DMS153 (cell line): ENCODE results near the gene SFTA2.
"Not testable (repeated sequence)": the region's sequence is repeated elsewhere in the genome, so short reads cannot be mapped to it uniquely, and the experiment has no call there.

Experiments used
- DNase-seq: peaks from one replicate; lab custom pipeline; 2025; lab: John Stamatoyannopoulos, UW

SFTA2 gene

GRCh38 chr6:30912746-30913520 is 19.0 kb downstream of the SFTA2 start:
- no peak for DNase-seq

GRCh38 chr6:30910473-30910872 is 21.5 kb downstream of the SFTA2 start:
- not testable (repeated sequence) for DNase-seq

GRCh38 chr6:30908700-30909099 is 23.3 kb downstream of the SFTA2 start:
- no peak for DNase-seq

DNA sequence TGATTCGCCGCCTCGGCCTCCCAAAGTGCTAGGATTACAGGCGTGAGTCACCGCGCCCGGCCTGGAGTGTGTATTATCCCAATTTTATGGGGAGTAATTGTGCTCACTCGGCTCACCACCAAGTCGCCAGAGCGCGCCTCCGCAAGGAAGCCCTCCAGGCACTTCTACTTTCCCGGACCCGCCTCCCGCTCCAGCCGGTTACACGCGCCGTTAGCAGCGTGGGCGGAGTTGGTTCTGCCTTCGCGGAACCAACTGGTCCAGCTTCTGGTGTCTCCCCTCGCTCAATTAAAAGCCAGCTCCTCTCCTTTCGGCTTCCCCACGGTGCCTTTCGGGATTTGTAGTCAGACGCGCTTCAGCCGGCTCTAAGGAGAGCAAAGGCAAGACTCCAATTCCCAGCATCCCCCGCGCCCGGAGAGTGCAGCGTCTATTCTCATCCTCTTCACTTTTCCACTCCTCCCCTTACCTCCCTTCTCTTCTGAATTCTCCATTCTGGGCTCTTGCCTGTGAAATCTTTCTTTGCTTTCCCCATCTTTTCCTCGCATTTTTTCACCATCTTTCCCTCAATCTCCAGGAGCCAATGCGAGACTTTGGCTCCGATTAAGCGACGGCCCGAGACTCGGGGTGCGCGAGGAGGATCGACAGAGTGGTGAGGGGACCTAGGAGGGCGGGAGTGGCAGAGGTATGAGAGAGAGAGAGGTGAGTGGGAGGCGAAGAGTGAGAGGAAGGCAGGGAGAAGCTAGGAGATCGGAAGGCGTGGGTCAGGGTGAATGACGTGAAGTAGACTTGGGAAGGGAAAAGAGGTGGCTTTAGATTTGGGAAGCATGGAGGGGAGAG is 24.0 kb downstream of the SFTA2 start, which contains the start of gene GTF2H4:
TSS of gene GTF2H4 (plus strand) at position 450 of the 834 bp plus-strand sequence.
- DNase-seq = peak; percentile 96

- DNase-seq = not testable (repeated sequence)
Observed at GRCh38 chr6:30907290-30907757, 24.6 kb downstream of the SFTA2 start.

- no peak for DNase-seq
Observed at GRCh38 chr6:30903236-30903635, 28.7 kb downstream of the SFTA2 start.

- DNase-seq = no peak
Observed at GRCh38 chr6:30902709-30903108, 29.3 kb downstream of the SFTA2 start.

DNA sequence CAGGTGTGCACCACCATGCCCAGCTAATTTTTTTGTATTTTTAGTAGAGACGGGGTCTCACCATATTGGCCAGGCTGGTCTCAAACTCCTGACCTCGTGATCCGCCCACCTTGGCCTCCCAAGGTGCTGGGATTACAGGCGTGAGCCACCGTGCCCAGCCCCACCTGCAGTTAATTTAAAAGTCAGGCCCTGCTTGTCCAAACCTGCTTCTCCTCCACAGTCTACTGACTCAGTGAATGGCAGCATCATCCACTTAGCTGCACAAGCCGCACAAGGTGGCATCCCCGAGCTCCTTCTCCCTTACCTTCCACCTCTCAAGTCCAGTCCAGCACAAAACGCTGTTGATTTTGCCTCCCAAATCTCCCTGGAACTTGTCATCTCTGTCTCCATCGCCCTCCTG is 29.8 kb downstream of the SFTA2 start:
- DNase-seq = not testable (repeated sequence)

- DNase-seq = no peak
Observed at GRCh38 chr6:30901436-30901835, 30.5 kb downstream of the SFTA2 start.

DNA sequence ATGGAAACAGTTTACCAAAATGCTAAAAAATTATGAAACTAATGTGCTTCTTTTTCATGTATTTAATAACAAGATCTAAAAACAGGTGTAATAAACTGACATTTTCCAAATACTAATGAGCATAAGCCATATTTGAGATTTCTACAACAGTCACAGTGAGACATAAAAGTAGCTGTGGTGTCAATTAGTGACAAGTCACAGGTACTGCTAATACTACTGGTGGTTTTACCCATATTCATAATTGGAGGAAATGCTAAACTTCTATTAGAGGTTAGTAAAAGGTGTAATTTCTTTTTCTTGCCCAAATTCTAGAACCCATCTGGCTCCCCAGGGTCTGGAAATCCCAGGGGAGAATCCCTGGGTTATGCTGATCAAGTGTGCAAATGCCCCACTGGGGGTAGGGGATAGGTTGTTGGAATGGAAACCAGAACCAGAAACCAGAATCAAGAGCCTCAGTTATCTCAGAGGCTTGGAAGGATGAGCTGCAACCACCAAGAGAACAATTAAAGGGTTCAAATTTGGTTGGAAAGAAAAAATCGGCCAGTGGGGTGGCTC is 31.0 kb downstream of the SFTA2 start:
- no peak for DNase-seq

- DNase-seq = no peak
Observed at GRCh38 chr6:30898750-30899360, 33.1 kb downstream of the SFTA2 start.

DNA sequence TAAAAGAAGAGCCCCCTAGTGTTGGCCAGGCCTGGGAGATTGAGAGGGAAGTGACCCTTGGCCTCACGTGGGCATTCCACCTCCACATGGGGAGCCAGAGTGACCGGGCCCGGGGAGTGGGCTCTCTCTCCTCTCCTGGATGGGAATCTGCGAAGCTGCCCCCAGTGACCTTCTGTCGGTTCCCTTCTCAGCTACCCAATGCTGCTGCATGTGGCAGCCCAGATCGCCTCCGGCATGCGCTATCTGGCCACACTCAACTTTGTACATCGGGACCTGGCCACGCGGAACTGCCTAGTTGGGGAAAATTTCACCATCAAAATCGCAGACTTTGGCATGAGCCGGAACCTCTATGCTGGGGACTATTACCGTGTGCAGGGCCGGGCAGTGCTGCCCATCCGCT is 34.1 kb downstream of the SFTA2 start:
- no peak for DNase-seq

GRCh38 chr6:30896541-30896940 is 35.4 kb downstream of the SFTA2 start:
- DNase-seq = no peak

DNA sequence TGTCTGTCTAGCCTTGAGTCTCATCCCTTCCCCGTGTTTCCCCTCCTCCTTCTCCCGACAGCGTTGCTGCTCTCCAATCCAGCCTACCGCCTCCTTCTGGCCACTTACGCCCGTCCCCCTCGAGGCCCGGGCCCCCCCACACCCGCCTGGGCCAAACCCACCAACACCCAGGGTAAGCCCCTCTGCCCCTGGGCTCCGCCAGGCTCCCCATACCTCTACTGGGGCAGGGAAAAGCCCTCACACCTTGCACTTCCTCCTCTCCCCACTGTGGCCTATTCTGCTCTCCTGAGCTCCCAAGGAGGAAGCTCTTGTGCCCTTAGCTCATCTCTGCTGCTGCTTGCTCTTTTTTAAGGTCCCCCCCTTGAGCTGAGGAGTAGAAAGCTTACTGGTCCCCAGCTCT is 36.6 kb downstream of the SFTA2 start:
- DNase-seq = no peak

- DNase-seq = no peak
Observed at GRCh38 chr6:30894935-30895334, 37.0 kb downstream of the SFTA2 start.

DNA sequence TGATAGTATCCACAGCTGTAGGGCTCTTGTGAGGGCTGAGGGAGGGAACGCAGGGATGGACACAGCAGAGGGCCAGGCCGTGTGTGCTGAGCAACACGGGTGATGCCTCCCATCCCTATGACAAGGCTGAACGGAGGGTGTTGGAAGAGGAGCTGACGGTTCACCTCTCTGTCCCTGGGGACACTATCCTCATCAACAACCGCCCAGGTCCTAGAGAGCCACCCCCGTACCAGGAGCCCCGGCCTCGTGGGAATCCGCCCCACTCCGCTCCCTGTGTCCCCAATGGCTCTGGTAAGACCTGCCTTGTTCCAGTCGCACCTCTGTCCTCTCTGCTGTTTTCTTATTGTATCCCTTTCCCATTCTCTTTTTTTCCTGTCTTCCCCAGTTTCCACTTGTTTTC is 37.6 kb downstream of the SFTA2 start:
- DNase-seq = no peak

DNA sequence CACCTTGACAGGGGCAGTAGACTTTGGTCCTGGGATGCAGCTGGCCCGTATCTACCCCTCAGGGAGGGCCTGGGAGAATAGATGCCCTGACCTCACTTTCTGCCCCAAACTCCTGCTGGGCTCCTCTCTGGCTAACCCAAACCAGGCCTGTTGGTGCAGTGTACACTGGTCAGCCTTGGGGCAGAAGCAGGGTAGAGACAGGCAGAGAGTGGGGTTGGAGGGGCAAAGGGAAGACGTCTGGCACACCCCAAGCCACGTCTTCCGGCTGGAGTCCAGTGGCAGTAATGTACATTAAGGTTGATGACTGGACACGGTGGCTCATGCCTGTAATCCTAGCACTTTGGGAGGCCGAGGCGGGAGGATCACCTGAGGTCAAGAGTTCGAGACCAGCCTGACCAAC is 38.3 kb downstream of the SFTA2 start:
- DNase-seq = no peak

GRCh38 chr6:30893001-30893591 is 38.9 kb downstream of the SFTA2 start:
- no peak for DNase-seq

DNA sequence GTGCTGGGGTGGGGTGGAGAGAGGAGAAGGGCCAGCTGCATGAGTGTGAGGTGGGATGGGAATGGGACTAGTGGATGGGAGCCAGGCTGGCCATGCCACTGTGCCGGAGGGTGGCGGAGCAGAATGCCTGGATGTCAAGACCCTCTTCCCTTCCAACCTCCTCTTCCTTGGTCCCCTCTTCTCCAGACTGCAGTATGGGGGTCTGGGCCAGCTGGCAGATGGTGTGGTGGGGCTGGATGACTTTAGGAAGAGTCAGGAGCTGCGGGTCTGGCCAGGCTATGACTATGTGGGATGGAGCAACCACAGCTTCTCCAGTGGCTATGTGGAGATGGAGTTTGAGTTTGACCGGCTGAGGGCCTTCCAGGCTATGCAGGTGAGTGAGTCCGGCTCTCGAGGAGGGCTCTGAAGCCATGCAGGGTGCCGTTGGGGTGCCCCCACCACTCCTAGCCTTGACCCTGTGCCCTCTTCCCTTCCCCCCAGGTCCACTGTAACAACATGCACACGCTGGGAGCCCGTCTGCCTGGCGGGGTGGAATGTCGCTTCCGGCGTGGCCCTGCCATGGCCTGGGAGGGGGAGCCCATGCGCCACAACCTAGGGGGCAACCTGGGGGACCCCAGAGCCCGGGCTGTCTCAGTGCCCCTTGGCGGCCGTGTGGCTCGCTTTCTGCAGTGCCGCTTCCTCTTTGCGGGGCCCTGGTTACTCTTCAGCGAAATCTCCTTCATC is 40.0 kb downstream of the SFTA2 start:
- DNase-seq = no peak

GRCh38 chr6:30891450-30891723 is 40.6 kb downstream of the SFTA2 start:
- DNase-seq = no peak

GRCh38 chr6:30890646-30891449 is 41.1 kb downstream of the SFTA2 start:
- DNase-seq = no peak
